ENCODE data around the gene IQCH. TPM values are rescaled to one million over a fixed set of nuclear protein-coding genes. Genes with fewer than 3 reads are reported as not detected.

The IQCH gene
- total RNA-seq, 1 experiment from 2014 or later = 7.0 TPM

GRCh38 chr15:67524235-67524634, 269.6 kb downstream of the IQCH start:
- no peak for DNase-seq (ENCODE audit: low read depth)

GRCh38 chr15:67528513-67528912, 273.9 kb downstream of the IQCH start:
- DNase-seq (ENCODE audit: low read depth) = no peak

- peak; percentile 24 for DNase-seq (ENCODE audit: low read depth)
Observed at GRCh38 chr15:67531379-67531914, 276.9 kb downstream of the IQCH start.

- no peak for DNase-seq (ENCODE audit: low read depth)
Observed at GRCh38 chr15:67533873-67534272, 279.3 kb downstream of the IQCH start.

- no peak for DNase-seq (ENCODE audit: low read depth)
Observed at GRCh38 chr15:67534360-67534759, 279.8 kb downstream of the IQCH start.

GRCh38 chr15:67537771-67538170, 283.2 kb downstream of the IQCH start:
- no peak for DNase-seq (ENCODE audit: low read depth)

- peak; percentile 79 for DNase-seq (ENCODE audit: low read depth)
Observed at GRCh38 chr15:67542420-67543347, 288.1 kb downstream of the IQCH start, which contains the start of gene MAP2K5. Gene MAP2K5, plus strand, starts transcription at chr15:67542703. Its CDS starts 633 bp downstream, at chr15:67543336.

- peak; percentile 31 for DNase-seq (ENCODE audit: low read depth)
Observed at GRCh38 chr15:67543348-67543718, 288.7 kb downstream of the IQCH start.

GRCh38 chr15:67544475-67544874, 289.9 kb downstream of the IQCH start:
- no peak for DNase-seq (ENCODE audit: low read depth)

- DNase-seq (ENCODE audit: low read depth) = no peak
Observed at GRCh38 chr15:67545864-67546263, 291.3 kb downstream of the IQCH start.

GRCh38 chr15:67547064-67547463, 292.5 kb downstream of the IQCH start:
- no peak for DNase-seq (ENCODE audit: low read depth)

- DNase-seq (ENCODE audit: low read depth) = no peak
Observed at GRCh38 chr15:67547836-67548235, 293.2 kb downstream of the IQCH start.

GRCh38 chr15:67548236-67548852, 293.8 kb downstream of the IQCH start:
- DNase-seq (ENCODE audit: low read depth) = no peak

GRCh38 chr15:67548862-67549651, 294.5 kb downstream of the IQCH start:
- DNase-seq (ENCODE audit: low read depth) = no peak

- no peak for DNase-seq (ENCODE audit: low read depth)
Observed at GRCh38 chr15:67549736-67550135, 295.1 kb downstream of the IQCH start.

- peak; percentile 34 for DNase-seq (ENCODE audit: low read depth)
Observed at GRCh38 chr15:67550522-67550921, 295.9 kb downstream of the IQCH start.

GRCh38 chr15:67551207-67551743, 296.7 kb downstream of the IQCH start:
- DNase-seq (ENCODE audit: low read depth) = no peak

All from RPMI7951 (cell line).